Activated CD4-positive, alpha-beta memory T cell treated with anti-CD3 and anti-CD28 coated beads for 36 hours (primary cell): Measurements from ENCODE around the gene IL17B. TPM values are rescaled to one million over a fixed set of nuclear protein-coding genes. Genes with fewer than 3 reads are reported as not detected.

Experiments used
- CTCF ChIA-PET: fragments of 350-600 bp; sonication (Branson Sonifier 250); formaldehyde crosslinking; loops from one replicate; lab custom pipeline; 2021; ENCODE audit warnings: antibody characterized with exemption, inconsistent platforms; lab: Charles Lee
- POLR2A ChIA-PET: fragments of 350-600 bp; sonication (Branson Sonifier 250); formaldehyde crosslinking; loops from one replicate; lab custom pipeline; 2021; ENCODE audit warnings: antibody characterized with exemption; lab: Charles Lee
- DNase-seq: peaks from one replicate; pipeline ENCODE4 v3.0.0-alpha.2; 2020
- H3K27ac Mint-ChIP-seq: one replicate; pipeline ENCODE4 v1.8.0; 2021; ENCODE audit warnings: mixed read lengths
- H3K27me3 Mint-ChIP-seq: one replicate; pipeline ENCODE4 v1.8.0; 2021; ENCODE audit warnings: mixed read lengths
- H3K36me3 Mint-ChIP-seq: one replicate; pipeline ENCODE4 v1.8.0; 2021; ENCODE audit warnings: mixed read lengths
- H3K4me1 Mint-ChIP-seq: one replicate; pipeline ENCODE4 v1.8.0; 2021; ENCODE audit warnings: low read depth, mixed read lengths
- H3K4me3 Mint-ChIP-seq: one replicate; pipeline ENCODE4 v1.8.0; 2021; ENCODE audit warnings: mild to moderate bottlenecking, mixed read lengths
- H3K9me3 Mint-ChIP-seq: one replicate; pipeline ENCODE4 v1.8.0; 2021; ENCODE audit warnings: mixed read lengths
- intact Hi-C: fragments of 100-400 bp; cut with micrococcal nuclease; formaldehyde crosslinking; loops from one replicate; pipeline ENCODE4 v1.15.1; 2023
- total RNA-seq, 2 experiments: library from RNA; stranded (reverse); gene quantifications; one replicate each; pipeline ENCODE4 v1.2.3, GENCODE V29; 2021

Gene IL17B
- total RNA-seq, 2 experiments from 2014 or later, result not detected

GRCh38 chr5:149325166-149325735 lies 53.8 kb downstream of the IL17B start:
- ChIA-PET CTCF (interaction anchor here (1.0 to 12.4 kb wide), 4 partner anchors 8 to 44 kb away, joined by 3 to 289 read pairs (median 8); no protein-coding TSS in a partner anchor), POLR2A (no interaction called here)
- no peak for DNase-seq

DNA sequence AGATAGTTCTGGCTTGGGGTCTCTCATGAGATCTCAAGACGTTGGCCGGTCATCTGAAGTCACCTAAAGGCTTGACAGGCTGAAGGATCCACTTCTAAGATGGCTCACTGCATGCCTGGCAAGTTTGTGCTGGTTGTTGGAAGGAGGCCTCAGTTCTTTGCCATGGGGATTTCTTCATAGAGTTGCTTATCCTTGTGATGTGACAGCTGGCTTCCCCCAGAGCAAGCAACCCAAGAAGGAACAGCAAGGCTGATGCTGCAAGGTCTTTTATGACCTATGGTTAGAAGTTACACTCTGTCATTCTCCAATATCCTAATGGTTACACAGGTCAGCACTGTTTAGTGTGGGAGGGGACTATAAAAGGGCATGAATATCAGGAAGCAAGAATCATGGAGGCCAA lies 54.5 kb downstream of the IL17B start:
- Mint-ChIP-seq H3K27me3 (no peaks in the 10 kb centered on the region), H3K4me1 (no peaks in the 10 kb centered on the region), H3K4me3 (no peak overlapping the region), H3K27ac (no peak overlapping the region), H3K36me3 (no peaks in the 10 kb centered on the region), H3K9me3 (no peaks in the 10 kb centered on the region)
- no peak for DNase-seq
- ChIA-PET POLR2A (no interaction called here), CTCF (interaction anchor here (2.1 to 12.4 kb wide), 2 partner anchors 11 to 45 kb away, joined by 6 to 289 read pairs; no protein-coding TSS in a partner anchor)
- intact Hi-C loops, result no loop called here

More at GRCh38 chr5:149325166-149325735, 53.8 kb downstream of the IL17B start:
- Mint-ChIP-seq H3K27ac (no peak overlapping the region), H3K9me3 (no peaks in the 10 kb centered on the region), H3K4me3 (no peak overlapping the region), H3K36me3 (no peaks in the 10 kb centered on the region), H3K4me1 (no peaks in the 10 kb centered on the region), H3K27me3 (no peaks in the 10 kb centered on the region)
- intact Hi-C loops, result no loop called here

Other genes with a start within 250 kb of the IL17B start
- gene ABLIM3, start 237.8 kb downstream of the IL17B start, total RNA-seq, result under 1 TPM; 0.10 to 0.24 TPM
- gene AFAP1L1, start 107.4 kb downstream of the IL17B start, total RNA-seq, result not detected
- 10 to 100 TPM; 32.9 to 37.2 TPM for gene GRPEL2, start 33.8 kb downstream of the IL17B start, total RNA-seq
- gene PCYOX1L, start 21.2 kb downstream of the IL17B start, total RNA-seq, result 10 to 100 TPM; 21.8 to 24.0 TPM
- 100 to 1,000 TPM; 165 to 170 TPM for gene CSNK1A1, start 172.1 kb upstream of the IL17B start, total RNA-seq
- under 1 TPM; 0.69 to 0.77 TPM for gene ARHGEF37, start 202.2 kb upstream of the IL17B start, total RNA-seq